SK-N-SH treated with all-trans-retinoic acid at 6 μM for 48 hours (cell line): Measurements from ENCODE around the gene LRRC56.

ENCODE experiments used
- ATAC-seq: fragments of 200-7000 bp; cut with Tn5 transposase; 3 replicates; pipeline ENCODE4 v1.9.1; 2020; ENCODE audit warnings: mild to moderate bottlenecking, moderate library complexity
- ARNTL ChIP-seq: fragments of 450-650 bp; formaldehyde crosslinking; IDR thresholded peaks from 2 replicates; pipeline ENCODE4 v1.5.0; 2020; ENCODE audit warnings: low read depth, mild to moderate bottlenecking, moderate library complexity, borderline replicate concordance
- BACH2 ChIP-seq: fragments of 250-450 bp; sonication (Bioruptor Pico); IDR thresholded peaks from 2 replicates; pipeline ENCODE4 v1.9.0; 2021; ENCODE audit warnings: mild to moderate bottlenecking, borderline replicate concordance
- CSDC2 ChIP-seq: fragments of 250-450 bp; sonication (Bioruptor Pico); IDR thresholded peaks from 2 replicates; pipeline ENCODE4 v1.5.0; 2020; ENCODE audit warnings: mild to moderate bottlenecking, moderate library complexity
- GLIS3 ChIP-seq: fragments of 250-450 bp; sonication (Bioruptor Pico); IDR thresholded peaks from 2 replicates; pipeline ENCODE4 v1.5.0; 2020; ENCODE audit warnings: mild to moderate bottlenecking, moderate library complexity
- ISL1 ChIP-seq: fragments of 250-450 bp; sonication (Bioruptor Pico); IDR thresholded peaks from 2 replicates; pipeline ENCODE4 v2.1.2; 2022; ENCODE audit warnings: mild to moderate bottlenecking, moderate library complexity
- OSR1 ChIP-seq: fragments of 250-450 bp; sonication (Bioruptor Pico); IDR thresholded peaks from 2 replicates; pipeline ENCODE4 v1.8.0; 2022; ENCODE audit warnings: moderate library complexity, mild to moderate bottlenecking, inconsistent platforms
- PPARA ChIP-seq: fragments of 250-450 bp; sonication (Bioruptor Pico); IDR thresholded peaks from 2 replicates; pipeline ENCODE4 v1.5.0; 2020; ENCODE audit warnings: mild to moderate bottlenecking, borderline replicate concordance
- RARB ChIP-seq: fragments of 250-450 bp; sonication (Bioruptor Pico); IDR thresholded peaks from 2 replicates; pipeline ENCODE4 v1.8.0; 2021; ENCODE audit warnings: mild to moderate bottlenecking, moderate library complexity
- SNAI2 ChIP-seq: fragments of 250-450 bp; sonication (Bioruptor Pico); IDR thresholded peaks from 2 replicates; pipeline ENCODE4 v1.5.0; 2020; ENCODE audit warnings: mild to moderate bottlenecking, moderate library complexity
- TCF4 ChIP-seq: fragments of 250-450 bp; sonication (Bioruptor Pico); IDR thresholded peaks from 2 replicates; pipeline ENCODE4 v1.8.0; 2021; ENCODE audit warnings: mild to moderate bottlenecking, moderate library complexity, borderline replicate concordance
- TOX ChIP-seq: fragments of 250-450 bp; sonication (Bioruptor Pico); IDR thresholded peaks from 2 replicates; pipeline ENCODE4 v1.8.0; 2021; ENCODE audit warnings: mild to moderate bottlenecking, moderate library complexity, borderline replicate concordance
- ZC3H10 ChIP-seq: fragments of 250-450 bp; sonication (Bioruptor Pico); IDR thresholded peaks from 2 replicates; pipeline ENCODE4 v1.5.1; 2021; ENCODE audit warnings: mild to moderate bottlenecking, moderate library complexity
- ZFP3 ChIP-seq: fragments of 250-450 bp; sonication (Bioruptor Pico); IDR thresholded peaks from 2 replicates; pipeline ENCODE4 v1.5.0; 2020; ENCODE audit warnings: mild to moderate bottlenecking, moderate library complexity
- ZFP30 ChIP-seq: fragments of 450-650 bp; formaldehyde crosslinking; IDR thresholded peaks from 2 replicates; pipeline ENCODE4 v1.5.0; 2022; ENCODE audit warnings: mild to moderate bottlenecking, moderate library complexity
- ZNF565 ChIP-seq: fragments of 450-650 bp; formaldehyde crosslinking; conservative IDR thresholded peaks from 2 replicates; pipeline ENCODE4 v1.5.0; 2020; ENCODE audit warnings: low read depth, mild to moderate bottlenecking, moderate library complexity
- ZNF70 ChIP-seq: fragments of 450-650 bp; formaldehyde crosslinking; IDR thresholded peaks from 2 replicates; pipeline ENCODE4 v1.5.0; 2020; ENCODE audit warnings: mild to moderate bottlenecking, moderate library complexity
- ZNF8 ChIP-seq: fragments of 450-650 bp; formaldehyde crosslinking; IDR thresholded peaks from 2 replicates; pipeline ENCODE4 v1.5.0; 2020; ENCODE audit warnings: mild to moderate bottlenecking, moderate library complexity
- TF ChIP-seq, protein P1 (sequence below): fragments of 250-450 bp; sonication (Bioruptor Pico); IDR thresholded peaks from 2 replicates; pipeline ENCODE4 v1.5.1; 2020; ENCODE audit warnings: low read depth, mild to moderate bottlenecking, moderate library complexity
- TF ChIP-seq, protein P2 (sequence below): fragments of 250-450 bp; sonication (Bioruptor Pico); IDR thresholded peaks from 2 replicates; pipeline ENCODE4 v1.5.1; 2021; ENCODE audit warnings: mild to moderate bottlenecking, moderate library complexity
- TF ChIP-seq, protein P3 (sequence below): fragments of 250-450 bp; sonication (Bioruptor Pico); IDR thresholded peaks from 2 replicates; pipeline ENCODE4 v1.5.0; 2020; ENCODE audit warnings: mild to moderate bottlenecking, moderate library complexity
- TF ChIP-seq, protein P4 (sequence below): fragments of 250-450 bp; sonication (Bioruptor Pico); IDR thresholded peaks from 2 replicates; pipeline ENCODE4 v1.8.0; 2020; ENCODE audit warnings: mild to moderate bottlenecking, moderate library complexity, borderline replicate concordance
- TF ChIP-seq, protein P5 (sequence below): fragments of 250-450 bp; sonication (Bioruptor Pico); IDR thresholded peaks from 2 replicates; pipeline ENCODE4 v1.8.0; 2021; ENCODE audit warnings: low read depth, mild to moderate bottlenecking, moderate library complexity, borderline replicate concordance

The LRRC56 gene

DNA sequence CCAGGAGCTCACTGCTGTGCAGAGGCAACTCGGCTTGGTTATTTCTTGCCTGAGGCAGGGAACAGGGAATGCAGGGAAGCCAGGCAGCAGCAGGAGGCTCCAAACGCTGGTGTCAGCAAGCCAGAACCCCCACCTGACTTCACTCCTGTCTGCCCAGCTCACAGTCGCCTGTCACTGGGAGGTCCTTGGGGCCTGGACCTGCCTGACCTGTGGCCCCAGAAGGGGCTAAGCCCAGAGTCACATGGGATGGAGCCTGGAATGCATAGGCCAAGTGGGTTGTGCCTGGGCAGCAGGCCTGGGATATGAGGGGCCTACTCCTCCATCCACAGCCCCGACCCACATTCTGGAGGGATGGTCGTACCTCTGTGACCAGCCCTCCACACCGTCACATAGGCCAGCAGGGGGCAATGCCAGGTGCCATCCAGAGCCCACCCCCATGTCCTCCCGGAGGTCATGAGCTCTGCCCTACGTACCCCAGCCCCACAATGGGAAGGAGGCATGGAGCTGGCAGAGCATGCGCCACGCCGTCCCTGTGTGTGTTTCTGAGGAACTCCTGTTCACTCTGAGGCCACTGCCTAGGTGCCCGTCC lies 28.7 kb downstream of the LRRC56 start:
- TF ChIP-seq ARNTL (CRISPR knock-in tag), result no peak
- TF ChIP-seq, protein P1, sequence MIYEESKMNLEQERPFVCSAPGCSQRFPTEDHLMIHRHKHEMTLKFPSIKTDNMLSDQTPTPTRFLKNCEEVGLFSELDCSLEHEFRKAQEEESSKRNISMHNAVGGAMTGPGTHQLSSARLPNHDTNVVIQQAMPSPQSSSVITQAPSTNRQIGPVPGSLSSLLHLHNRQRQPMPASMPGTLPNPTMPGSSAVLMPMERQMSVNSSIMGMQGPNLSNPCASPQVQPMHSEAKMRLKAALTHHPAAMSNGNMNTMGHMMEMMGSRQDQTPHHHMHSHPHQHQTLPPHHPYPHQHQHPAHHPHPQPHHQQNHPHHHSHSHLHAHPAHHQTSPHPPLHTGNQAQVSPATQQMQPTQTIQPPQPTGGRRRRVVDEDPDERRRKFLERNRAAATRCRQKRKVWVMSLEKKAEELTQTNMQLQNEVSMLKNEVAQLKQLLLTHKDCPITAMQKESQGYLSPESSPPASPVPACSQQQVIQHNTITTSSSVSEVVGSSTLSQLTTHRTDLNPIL (CRISPR knock-in tag), result no peak
- no peak for TF ChIP-seq SNAI2 (CRISPR knock-in tag)
- TF ChIP-seq ZFP3 (CRISPR knock-in tag), result no peak
- no peak for TF ChIP-seq ZNF70 (CRISPR knock-in tag)
- no peak for TF ChIP-seq PPARA (CRISPR knock-in tag)
- TF ChIP-seq RARB (CRISPR knock-in tag), result no peak
- no peak for TF ChIP-seq GLIS3
- TF ChIP-seq, protein P2, sequence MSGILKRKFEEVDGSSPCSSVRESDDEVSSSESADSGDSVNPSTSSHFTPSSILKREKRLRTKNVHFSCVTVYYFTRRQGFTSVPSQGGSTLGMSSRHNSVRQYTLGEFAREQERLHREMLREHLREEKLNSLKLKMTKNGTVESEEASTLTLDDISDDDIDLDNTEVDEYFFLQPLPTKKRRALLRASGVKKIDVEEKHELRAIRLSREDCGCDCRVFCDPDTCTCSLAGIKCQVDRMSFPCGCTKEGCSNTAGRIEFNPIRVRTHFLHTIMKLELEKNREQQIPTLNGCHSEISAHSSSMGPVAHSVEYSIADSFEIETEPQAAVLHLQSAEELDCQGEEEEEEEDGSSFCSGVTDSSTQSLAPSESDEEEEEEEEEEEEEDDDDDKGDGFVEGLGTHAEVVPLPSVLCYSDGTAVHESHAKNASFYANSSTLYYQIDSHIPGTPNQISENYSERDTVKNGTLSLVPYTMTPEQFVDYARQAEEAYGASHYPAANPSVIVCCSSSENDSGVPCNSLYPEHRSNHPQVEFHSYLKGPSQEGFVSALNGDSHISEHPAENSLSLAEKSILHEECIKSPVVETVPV (CRISPR knock-in tag), result no peak
- TF ChIP-seq ISL1 (CRISPR knock-in tag), result no peak
- TF ChIP-seq ZFP30 (CRISPR knock-in tag), result no peak
- no peak for TF ChIP-seq OSR1
- no peak for TF ChIP-seq BACH2
- TF ChIP-seq TOX (CRISPR knock-in tag), result no peak
- TF ChIP-seq, protein P3, sequence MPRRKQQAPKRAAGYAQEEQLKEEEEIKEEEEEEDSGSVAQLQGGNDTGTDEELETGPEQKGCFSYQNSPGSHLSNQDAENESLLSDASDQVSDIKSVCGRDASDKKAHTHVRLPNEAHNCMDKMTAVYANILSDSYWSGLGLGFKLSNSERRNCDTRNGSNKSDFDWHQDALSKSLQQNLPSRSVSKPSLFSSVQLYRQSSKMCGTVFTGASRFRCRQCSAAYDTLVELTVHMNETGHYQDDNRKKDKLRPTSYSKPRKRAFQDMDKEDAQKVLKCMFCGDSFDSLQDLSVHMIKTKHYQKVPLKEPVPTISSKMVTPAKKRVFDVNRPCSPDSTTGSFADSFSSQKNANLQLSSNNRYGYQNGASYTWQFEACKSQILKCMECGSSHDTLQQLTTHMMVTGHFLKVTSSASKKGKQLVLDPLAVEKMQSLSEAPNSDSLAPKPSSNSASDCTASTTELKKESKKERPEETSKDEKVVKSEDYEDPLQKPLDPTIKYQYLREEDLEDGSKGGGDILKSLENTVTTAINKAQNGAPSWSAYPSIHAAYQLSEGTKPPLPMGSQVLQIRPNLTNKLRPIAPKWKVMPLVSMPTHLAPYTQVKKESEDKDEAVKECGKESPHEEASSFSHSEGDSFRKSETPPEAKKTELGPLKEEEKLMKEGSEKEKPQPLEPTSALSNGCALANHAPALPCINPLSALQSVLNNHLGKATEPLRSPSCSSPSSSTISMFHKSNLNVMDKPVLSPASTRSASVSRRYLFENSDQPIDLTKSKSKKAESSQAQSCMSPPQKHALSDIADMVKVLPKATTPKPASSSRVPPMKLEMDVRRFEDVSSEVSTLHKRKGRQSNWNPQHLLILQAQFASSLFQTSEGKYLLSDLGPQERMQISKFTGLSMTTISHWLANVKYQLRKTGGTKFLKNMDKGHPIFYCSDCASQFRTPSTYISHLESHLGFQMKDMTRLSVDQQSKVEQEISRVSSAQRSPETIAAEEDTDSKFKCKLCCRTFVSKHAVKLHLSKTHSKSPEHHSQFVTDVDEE (CRISPR knock-in tag), result no peak
- TF ChIP-seq TCF4, result no peak
- TF ChIP-seq, protein P4, sequence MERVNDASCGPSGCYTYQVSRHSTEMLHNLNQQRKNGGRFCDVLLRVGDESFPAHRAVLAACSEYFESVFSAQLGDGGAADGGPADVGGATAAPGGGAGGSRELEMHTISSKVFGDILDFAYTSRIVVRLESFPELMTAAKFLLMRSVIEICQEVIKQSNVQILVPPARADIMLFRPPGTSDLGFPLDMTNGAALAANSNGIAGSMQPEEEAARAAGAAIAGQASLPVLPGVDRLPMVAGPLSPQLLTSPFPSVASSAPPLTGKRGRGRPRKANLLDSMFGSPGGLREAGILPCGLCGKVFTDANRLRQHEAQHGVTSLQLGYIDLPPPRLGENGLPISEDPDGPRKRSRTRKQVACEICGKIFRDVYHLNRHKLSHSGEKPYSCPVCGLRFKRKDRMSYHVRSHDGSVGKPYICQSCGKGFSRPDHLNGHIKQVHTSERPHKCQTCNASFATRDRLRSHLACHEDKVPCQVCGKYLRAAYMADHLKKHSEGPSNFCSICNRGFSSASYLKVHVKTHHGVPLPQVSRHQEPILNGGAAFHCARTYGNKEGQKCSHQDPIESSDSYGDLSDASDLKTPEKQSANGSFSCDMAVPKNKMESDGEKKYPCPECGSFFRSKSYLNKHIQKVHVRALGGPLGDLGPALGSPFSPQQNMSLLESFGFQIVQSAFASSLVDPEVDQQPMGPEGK, result no peak
- TF ChIP-seq ZC3H10, result no peak
- TF ChIP-seq, protein P5, sequence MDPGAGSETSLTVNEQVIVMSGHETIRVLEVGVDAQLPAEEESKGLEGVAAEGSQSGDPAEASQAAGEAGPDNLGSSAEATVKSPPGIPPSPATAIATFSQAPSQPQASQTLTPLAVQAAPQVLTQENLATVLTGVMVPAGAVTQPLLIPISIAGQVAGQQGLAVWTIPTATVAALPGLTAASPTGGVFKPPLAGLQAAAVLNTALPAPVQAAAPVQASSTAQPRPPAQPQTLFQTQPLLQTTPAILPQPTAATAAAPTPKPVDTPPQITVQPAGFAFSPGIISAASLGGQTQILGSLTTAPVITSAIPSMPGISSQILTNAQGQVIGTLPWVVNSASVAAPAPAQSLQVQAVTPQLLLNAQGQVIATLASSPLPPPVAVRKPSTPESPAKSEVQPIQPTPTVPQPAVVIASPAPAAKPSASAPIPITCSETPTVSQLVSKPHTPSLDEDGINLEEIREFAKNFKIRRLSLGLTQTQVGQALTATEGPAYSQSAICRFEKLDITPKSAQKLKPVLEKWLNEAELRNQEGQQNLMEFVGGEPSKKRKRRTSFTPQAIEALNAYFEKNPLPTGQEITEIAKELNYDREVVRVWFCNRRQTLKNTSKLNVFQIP (CRISPR knock-in tag), result no peak
- no peak for TF ChIP-seq CSDC2
- no peak for ATAC-seq

DNA sequence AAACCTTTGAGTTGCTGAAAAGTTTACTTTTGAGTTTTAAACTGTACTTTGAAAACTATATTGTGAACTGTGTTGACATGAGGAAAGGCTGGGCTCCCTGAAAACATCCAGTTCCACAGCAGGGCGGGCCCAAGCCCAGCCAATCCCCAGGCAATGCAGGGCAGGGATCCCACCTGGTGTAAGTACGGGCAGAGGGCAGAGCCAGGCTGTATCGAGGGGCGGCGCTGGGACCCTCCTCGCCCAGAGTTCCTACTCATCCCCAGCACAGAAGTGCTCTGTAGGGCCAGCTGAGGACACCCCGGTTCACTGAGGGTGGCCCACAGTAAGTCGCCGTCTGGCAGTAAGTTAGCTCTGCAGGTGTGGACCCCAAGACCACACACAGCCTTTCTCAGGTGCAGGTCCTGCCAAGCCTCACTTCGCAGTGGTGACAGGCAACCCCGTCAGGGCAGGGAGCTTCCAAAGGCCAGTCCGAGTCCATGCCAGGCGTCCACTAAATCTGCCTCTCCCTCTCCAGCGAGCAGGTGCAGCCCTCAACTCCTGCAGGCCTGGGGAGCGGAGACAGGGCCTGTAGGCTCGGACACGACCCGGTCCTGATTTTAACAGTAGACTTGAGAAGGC lies 29.8 kb downstream of the LRRC56 start:
- no peak for ATAC-seq
- TF ChIP-seq, protein P4, result no peak
- TF ChIP-seq BACH2 (no peak), ZNF565 (CRISPR knock-in tag) (no peak), SNAI2 (CRISPR knock-in tag) (no peak), RARB (CRISPR knock-in tag) (no peak), TCF4 (no peak), ZFP30 (CRISPR knock-in tag) (no peak), ZNF8 (CRISPR knock-in tag) (no peak)
- TF ChIP-seq, protein P1 (CRISPR knock-in tag), result no peak
- TF ChIP-seq, protein P5 (CRISPR knock-in tag), result no peak
